MM.1S (cell line): ENCODE measurements around the gene FAM83B.

ENCODE experiments used
- DNase-seq: peaks from one replicate; pipeline ENCODE4 v3.0.0-alpha.2; 2015
- H2AFZ ChIP-seq: fragments of 300-600 bp; sonication (generic); 2 replicates; pipeline ENCODE4 v1.6.0; 2016; ENCODE audit warnings: antibody characterized with exemption, low read length
- H3F3A ChIP-seq: fragments of 300-600 bp; sonication (generic); 2 replicates; pipeline ENCODE4 v1.6.1; 2016; ENCODE audit warnings: mild to moderate bottlenecking, antibody characterized with exemption, low read length, moderate library complexity, mixed read lengths; ENCODE audit not compliant: insufficient read depth
- H3K27ac ChIP-seq: fragments of 300-600 bp; sonication (generic); 2 replicates; pipeline ENCODE4 v1.5.1; 2016; ENCODE audit warnings: mild to moderate bottlenecking, low read length
- H3K27me3 ChIP-seq: fragments of 300-600 bp; sonication (generic); replicated peaks from 2 replicates; pipeline ENCODE4 v1.6.0; 2016; ENCODE audit warnings: low read length; ENCODE audit not compliant: insufficient read depth
- H3K36me3 ChIP-seq: fragments of 300-600 bp; sonication (generic); replicated peaks from 2 replicates; pipeline ENCODE4 v1.6.1; 2016; ENCODE audit warnings: mild to moderate bottlenecking, low read length, mixed read lengths; ENCODE audit not compliant: insufficient read depth
- H3K4me1 ChIP-seq: fragments of 300-600 bp; sonication (generic); 2 replicates; pipeline ENCODE4 v1.6.1; 2016; ENCODE audit warnings: low read length, mixed read lengths
- H3K4me2 ChIP-seq: fragments of 300-600 bp; sonication (generic); 2 replicates; pipeline ENCODE4 v1.6.0; 2016; ENCODE audit warnings: low read depth, low read length
- H3K4me3 ChIP-seq: fragments of 300-600 bp; sonication (generic); 2 replicates; pipeline ENCODE4 v1.5.1; 2016; ENCODE audit warnings: low read length, mixed read lengths
- H3K79me2 ChIP-seq: fragments of 300-600 bp; sonication (generic); 2 replicates; pipeline ENCODE4 v1.6.1; 2016; ENCODE audit warnings: mixed run types, low read length, mixed read lengths
- H3K9ac ChIP-seq: fragments of 300-600 bp; sonication (generic); 2 replicates; pipeline ENCODE4 v1.6.1; 2016; ENCODE audit warnings: low read length, mixed read lengths
- H3K9me2 ChIP-seq: fragments of 300-600 bp; sonication (generic); replicated peaks from 2 replicates; pipeline ENCODE4 v1.6.1; 2016; ENCODE audit warnings: mild to moderate bottlenecking, low read length, mixed read lengths; ENCODE audit not compliant: insufficient read depth
- H3K9me3 ChIP-seq: fragments of 300-600 bp; sonication (generic); replicated peaks from 2 replicates; pipeline ENCODE4 v1.6.1; 2016; ENCODE audit warnings: mild to moderate bottlenecking, low read length, mixed read lengths; ENCODE audit not compliant: insufficient read depth
- H4K20me1 ChIP-seq: fragments of 300-600 bp; sonication (generic); 2 replicates; pipeline ENCODE4 v1.6.1; 2016; ENCODE audit warnings: mild to moderate bottlenecking, low read length, moderate library complexity, mixed read lengths; ENCODE audit not compliant: insufficient read depth
- CTCF ChIP-seq: fragments of 300-600 bp; sonication (generic); IDR thresholded peaks from 2 replicates; pipeline ENCODE4 v1.5.1; 2016; ENCODE audit warnings: antibody characterized with exemption, low read length, mixed read lengths
- EZH2 ChIP-seq: fragments of 300-600 bp; sonication (generic); optimal IDR thresholded peaks from 2 replicates; pipeline ENCODE3; 2017; ENCODE audit warnings: low read depth, mild to moderate bottlenecking, antibody characterized with exemption, low read length, mixed read lengths
- EZH2phosphoT487 ChIP-seq: fragments of 300-600 bp; sonication (generic); IDR thresholded peaks from 2 replicates; pipeline ENCODE4 v1.6.1; 2018; ENCODE audit warnings: antibody characterized with exemption, low read length

Gene FAM83B

DNA sequence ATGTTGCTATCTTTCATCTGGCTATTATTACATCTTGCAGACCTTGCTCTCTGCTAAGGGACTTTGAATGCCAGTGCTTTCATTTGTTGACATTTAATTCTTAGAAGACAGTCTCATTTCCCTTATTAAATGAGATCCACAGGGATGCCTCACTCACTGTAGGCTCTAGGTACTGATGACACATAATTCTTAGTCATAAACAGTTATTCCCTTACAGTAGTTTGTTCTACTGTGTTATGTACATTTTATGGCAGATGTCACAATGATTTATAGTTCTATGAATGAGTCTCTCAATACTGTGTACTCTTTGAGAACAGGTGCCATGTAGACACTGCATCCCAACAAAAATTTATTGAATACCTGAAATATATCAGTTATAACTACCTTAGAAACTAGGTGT lies 70.3 kb downstream of the FAM83B start:
- Histone ChIP-seq H2AFZ (no peak overlapping the region), H3K79me2 (no peaks in the 10 kb centered on the region), H3K4me2 (no peak overlapping the region), H3K36me3 (no peaks in the 10 kb centered on the region), H3K9ac (no peak overlapping the region), H3K27ac (no peak overlapping the region), H3K9me3 (no peaks in the 10 kb centered on the region), H3K4me3 (no peak overlapping the region), H3K9me2 (no peaks in the 10 kb centered on the region), H3F3A (no peaks in the 10 kb centered on the region), H3K27me3 (no peaks in the 10 kb centered on the region), H4K20me1 (no peaks in the 10 kb centered on the region), H3K4me1 (no peaks in the 10 kb centered on the region)
- DNase-seq = no peak
- TF ChIP-seq EZH2 (no peak), EZH2phosphoT487 (no peak), CTCF (no peak)

DNA sequence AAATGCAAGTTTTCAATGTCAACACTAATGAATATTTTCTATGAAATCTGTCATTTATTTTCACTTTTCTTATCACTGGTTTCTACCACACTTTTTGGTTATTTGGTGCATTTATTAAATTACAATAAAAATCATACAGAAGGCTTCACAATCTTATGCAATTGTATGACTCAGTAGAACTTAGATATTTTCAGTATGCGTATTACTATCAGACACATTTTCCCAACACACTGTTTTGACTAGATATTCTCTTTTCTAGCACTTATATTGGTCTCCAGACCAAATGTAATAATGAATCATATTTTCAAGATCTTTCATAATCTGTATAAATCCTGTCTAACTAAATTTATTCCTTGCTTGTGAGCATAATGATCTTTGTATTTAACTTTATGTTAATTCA lies 74.1 kb downstream of the FAM83B start:
- Histone ChIP-seq H3K4me2 (no peak overlapping the region), H4K20me1 (no peaks in the 10 kb centered on the region), H3K36me3 (no peaks in the 10 kb centered on the region), H2AFZ (no peak overlapping the region), H3K4me3 (no peak overlapping the region), H3K9me3 (no peaks in the 10 kb centered on the region), H3K27ac (no peak overlapping the region), H3K4me1 (no peaks in the 10 kb centered on the region), H3K9me2 (no peaks in the 10 kb centered on the region), H3K79me2 (no peaks in the 10 kb centered on the region), H3F3A (no peaks in the 10 kb centered on the region), H3K27me3 (no peaks in the 10 kb centered on the region), H3K9ac (no peak overlapping the region)
- no peak for DNase-seq
- TF ChIP-seq EZH2phosphoT487 (no peak), EZH2 (no peak), CTCF (no peak)

- no peak overlapping the region for H3K4me2 ChIP-seq
- no peaks in the 10 kb centered on the region for H3K9me3 ChIP-seq
- DNase-seq = no peak
- no peaks in the 10 kb centered on the region for H3F3A ChIP-seq
- H3K4me3 ChIP-seq = no peak overlapping the region
- no peak overlapping the region for H3K27ac ChIP-seq
- no peaks in the 10 kb centered on the region for H3K4me1 ChIP-seq
- H2AFZ ChIP-seq = no peak overlapping the region
- H3K36me3 ChIP-seq = no peaks in the 10 kb centered on the region
- no peak for TF ChIP-seq CTCF
- TF ChIP-seq EZH2phosphoT487 = no peak
- TF ChIP-seq EZH2 = no peak
- no peak overlapping the region for H3K9ac ChIP-seq
- H4K20me1 ChIP-seq = no peaks in the 10 kb centered on the region
- no peaks in the 10 kb centered on the region for H3K79me2 ChIP-seq
- no peaks in the 10 kb centered on the region for H3K27me3 ChIP-seq
- no peaks in the 10 kb centered on the region for H3K9me2 ChIP-seq
Measured at GRCh38 chr6:54921891-54922290, 75.3 kb downstream of the FAM83B start.
